WERI-Rb-1 (cell line): ENCODE data around the gene CCR8.

Experiments
- DNase-seq: peaks from one replicate; pipeline ENCODE4 v3.0.0-alpha.2; 2020
- H3K27ac ChIP-seq: fragments of 250-450 bp; sonication (Bioruptor Pico); 2 replicates; pipeline ENCODE4 v1.5.1; 2020; ENCODE audit warnings: mild to moderate bottlenecking, moderate library complexity
- H3K27me3 ChIP-seq: fragments of 250-450 bp; sonication (Bioruptor Pico); 2 replicates; pipeline ENCODE4 v1.5.1; 2021; ENCODE audit warnings: mild to moderate bottlenecking, low read depth, moderate library complexity; ENCODE audit not compliant: insufficient read depth, severe bottlenecking
- H3K36me3 ChIP-seq: fragments of 250-450 bp; sonication (Bioruptor Pico); 2 replicates; pipeline ENCODE4 v1.5.1; 2020; ENCODE audit warnings: mild to moderate bottlenecking, moderate library complexity
- H3K4me3 ChIP-seq: 2 replicates; pipeline ENCODE4 v1.5.1; 2011; ENCODE audit warnings: low read depth, mild to moderate bottlenecking, control low read depth, low read length
- H3K9me3 ChIP-seq: fragments of 250-450 bp; sonication (Bioruptor Pico); 2 replicates; pipeline ENCODE4 v1.5.1; 2021; ENCODE audit warnings: mild to moderate bottlenecking, moderate library complexity; ENCODE audit not compliant: severe bottlenecking
- TF ChIP-seq, protein P1 (sequence below): IDR thresholded peaks from 2 replicates; pipeline ENCODE4 v1.5.1; 2011; ENCODE audit warnings: low read depth, mild to moderate bottlenecking, control low read depth, inconsistent platforms, low read length

CCR8 gene

DNA sequence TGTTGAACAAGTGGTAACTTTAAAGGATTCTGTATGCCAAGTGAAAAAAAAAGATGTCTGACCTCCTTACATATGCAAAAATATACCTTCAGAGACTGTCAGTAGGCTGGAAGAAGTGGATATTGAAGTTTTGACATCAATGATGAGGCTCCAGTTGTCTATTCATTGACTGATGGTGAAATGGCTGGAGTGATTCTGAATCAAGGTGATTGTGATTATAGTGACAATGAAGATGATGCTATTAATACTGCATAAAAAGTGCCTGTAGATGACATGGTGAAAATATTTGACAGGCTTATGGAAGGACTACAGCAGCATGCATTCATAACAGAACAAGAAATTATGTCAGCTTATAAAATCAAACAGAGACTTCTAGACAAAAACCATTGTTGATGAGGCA is 4.1 kb downstream of the CCR8 start:
- H3K4me3 ChIP-seq: no peak overlapping the region
- H3K36me3 ChIP-seq: no peaks in the 10 kb centered on the region
- H3K27ac ChIP-seq: no peak overlapping the region
- H3K27me3 ChIP-seq: no peaks in the 10 kb centered on the region
- peaks cover 2% of the 10 kb centered on the region for H3K9me3 ChIP-seq
- TF ChIP-seq, protein P1, sequence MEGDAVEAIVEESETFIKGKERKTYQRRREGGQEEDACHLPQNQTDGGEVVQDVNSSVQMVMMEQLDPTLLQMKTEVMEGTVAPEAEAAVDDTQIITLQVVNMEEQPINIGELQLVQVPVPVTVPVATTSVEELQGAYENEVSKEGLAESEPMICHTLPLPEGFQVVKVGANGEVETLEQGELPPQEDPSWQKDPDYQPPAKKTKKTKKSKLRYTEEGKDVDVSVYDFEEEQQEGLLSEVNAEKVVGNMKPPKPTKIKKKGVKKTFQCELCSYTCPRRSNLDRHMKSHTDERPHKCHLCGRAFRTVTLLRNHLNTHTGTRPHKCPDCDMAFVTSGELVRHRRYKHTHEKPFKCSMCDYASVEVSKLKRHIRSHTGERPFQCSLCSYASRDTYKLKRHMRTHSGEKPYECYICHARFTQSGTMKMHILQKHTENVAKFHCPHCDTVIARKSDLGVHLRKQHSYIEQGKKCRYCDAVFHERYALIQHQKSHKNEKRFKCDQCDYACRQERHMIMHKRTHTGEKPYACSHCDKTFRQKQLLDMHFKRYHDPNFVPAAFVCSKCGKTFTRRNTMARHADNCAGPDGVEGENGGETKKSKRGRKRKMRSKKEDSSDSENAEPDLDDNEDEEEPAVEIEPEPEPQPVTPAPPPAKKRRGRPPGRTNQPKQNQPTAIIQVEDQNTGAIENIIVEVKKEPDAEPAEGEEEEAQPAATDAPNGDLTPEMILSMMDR: no peak
- DNase-seq: no peak

DNA sequence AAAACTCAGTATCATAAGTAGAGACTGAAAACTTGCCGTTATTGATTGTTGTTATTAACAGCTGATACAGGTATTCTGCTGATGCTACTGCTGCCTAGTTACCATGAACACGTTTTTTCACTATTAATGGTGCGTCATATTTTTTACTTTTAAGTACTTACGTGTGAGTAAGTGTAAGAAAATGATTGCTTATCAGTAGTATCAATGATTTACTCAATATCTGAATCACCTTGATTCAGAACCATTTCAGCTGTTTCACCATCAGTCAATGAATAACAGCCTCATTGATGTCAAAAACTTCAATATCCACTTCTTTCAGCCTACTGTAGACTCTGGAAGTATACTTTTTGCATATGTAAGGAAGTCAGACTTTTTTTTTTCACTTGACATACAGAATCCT is 4.7 kb downstream of the CCR8 start:
- Histone ChIP-seq H3K9me3 (no peaks in the 10 kb centered on the region), H3K36me3 (no peaks in the 10 kb centered on the region), H3K27me3 (no peaks in the 10 kb centered on the region), H3K4me3 (no peak overlapping the region), H3K27ac (no peak overlapping the region)
- no peak for DNase-seq
- TF ChIP-seq, protein P1: no peak

DNA sequence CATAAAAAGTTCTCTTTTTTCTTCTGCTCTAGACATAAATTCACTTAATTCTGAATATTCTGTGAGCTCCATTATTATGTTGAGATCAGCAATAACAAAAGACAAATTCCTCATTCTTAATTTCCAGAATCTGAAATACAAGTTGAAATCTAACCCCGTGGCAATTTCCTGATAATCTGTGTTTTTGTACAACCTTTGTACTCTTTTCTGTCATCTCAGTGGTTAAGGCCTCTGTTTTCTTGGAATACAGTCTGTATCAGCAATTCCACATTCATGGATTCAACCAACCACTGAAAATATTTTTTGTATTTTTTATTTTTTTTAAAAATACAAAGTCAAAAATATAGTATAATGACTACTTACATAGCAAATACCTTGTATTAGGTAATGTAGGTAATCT is 8.7 kb downstream of the CCR8 start:
- H3K27ac ChIP-seq: no peak overlapping the region
- H3K9me3 ChIP-seq: no peaks in the 10 kb centered on the region
- TF ChIP-seq, protein P1: no peak
- no peak overlapping the region for H3K4me3 ChIP-seq
- no peaks in the 10 kb centered on the region for H3K36me3 ChIP-seq
- H3K27me3 ChIP-seq: no peaks in the 10 kb centered on the region
- DNase-seq: no peak

DNA sequence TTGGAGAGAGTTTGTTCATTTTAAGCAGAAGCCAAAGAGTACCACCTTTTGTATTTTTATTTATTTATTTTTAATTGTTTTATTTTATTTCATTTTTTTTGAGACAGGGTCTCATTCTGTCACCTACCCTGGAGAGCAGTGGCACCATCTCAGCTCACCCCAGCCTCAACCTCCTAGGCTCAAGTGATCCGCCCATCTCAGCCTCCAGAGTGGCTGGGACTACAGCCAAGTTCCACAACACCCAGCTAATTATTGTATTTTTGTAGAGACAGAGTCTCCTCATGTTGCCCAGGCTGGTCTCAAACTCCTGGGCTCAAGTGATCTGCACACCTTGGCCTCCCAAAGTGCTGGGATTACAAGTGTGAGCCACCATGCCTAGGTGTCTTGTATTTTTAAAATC is 9.6 kb downstream of the CCR8 start:
- no peak for DNase-seq
- Histone ChIP-seq H3K27ac (no peak overlapping the region), H3K4me3 (no peak overlapping the region), H3K9me3 (no peaks in the 10 kb centered on the region), H3K27me3 (no peaks in the 10 kb centered on the region), H3K36me3 (no peaks in the 10 kb centered on the region)
- TF ChIP-seq, protein P1: no peak

DNA sequence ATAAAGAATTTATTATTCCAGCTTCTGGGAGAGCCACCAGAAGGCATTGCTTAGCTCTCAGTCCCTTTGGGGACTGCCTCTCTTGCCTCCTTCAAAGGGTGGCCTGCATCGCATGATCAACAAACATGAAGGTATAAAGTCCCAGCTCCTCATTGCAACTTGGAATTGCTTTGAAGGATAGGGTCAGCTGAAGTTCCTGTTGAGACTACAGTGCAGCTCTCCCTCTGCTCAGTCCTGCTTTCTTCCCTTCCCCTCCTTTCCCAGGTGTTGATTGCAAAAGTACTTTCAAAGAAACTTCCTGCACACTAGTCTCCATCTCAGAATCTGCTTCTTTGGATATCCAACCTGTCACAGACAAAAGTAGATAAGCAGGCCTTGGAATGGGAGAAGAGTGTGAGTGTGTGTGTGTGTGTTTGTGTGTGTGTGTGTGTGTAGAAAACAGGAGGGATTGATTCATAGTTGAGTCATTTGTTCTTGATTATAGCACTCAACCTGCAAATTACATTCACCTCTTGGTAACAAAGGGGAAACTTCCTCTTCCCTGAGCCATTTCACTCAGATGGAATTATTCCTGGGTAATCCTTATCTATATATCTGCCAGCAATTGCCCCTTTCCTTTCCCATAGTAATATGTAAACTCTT is 13.7 kb downstream of the CCR8 start:
- no peak for DNase-seq
- no peaks in the 10 kb centered on the region for H3K27me3 ChIP-seq
- no peak overlapping the region for H3K4me3 ChIP-seq
- no peaks in the 10 kb centered on the region for H3K9me3 ChIP-seq
- TF ChIP-seq, protein P1: no peak
- no peak overlapping the region for H3K27ac ChIP-seq
- H3K36me3 ChIP-seq: no peaks in the 10 kb centered on the region

DNA sequence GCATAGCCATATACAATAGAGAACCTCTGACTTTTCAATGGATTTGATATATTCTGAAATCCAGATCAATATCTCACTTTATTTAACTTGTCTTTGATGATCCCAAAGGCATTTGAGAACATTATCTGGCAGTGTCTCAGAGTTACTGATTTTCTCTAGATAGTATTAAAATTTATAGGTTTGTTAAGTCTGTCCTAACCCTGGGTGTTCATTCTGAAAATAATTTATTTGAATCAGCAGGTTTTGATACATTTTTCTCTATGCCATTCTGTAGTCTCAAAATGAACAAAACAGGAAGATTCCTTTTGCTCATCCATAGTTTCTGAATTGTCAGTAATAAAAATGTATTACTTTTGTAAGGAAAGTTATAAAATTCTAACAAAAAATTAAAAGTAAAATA is 14.3 kb downstream of the CCR8 start:
- H3K27me3 ChIP-seq: no peaks in the 10 kb centered on the region
- TF ChIP-seq, protein P1: no peak
- no peaks in the 10 kb centered on the region for H3K36me3 ChIP-seq
- no peaks in the 10 kb centered on the region for H3K9me3 ChIP-seq
- no peak overlapping the region for H3K4me3 ChIP-seq
- H3K27ac ChIP-seq: no peak overlapping the region
- DNase-seq: no peak
